H9 (cell line): ENCODE measurements around the gene ZMAT5. TPM values are rescaled to one million over a fixed set of nuclear protein-coding genes. Genes with fewer than 3 reads are reported as not detected.

ENCODE experiments used
- DNase-seq: peaks from one replicate; pipeline ENCODE4 v3.0.0-alpha.2; 2017
- H2AFZ ChIP-seq: one replicate; pipeline ENCODE4 v1.6.1; 2013; ENCODE audit warnings: mild to moderate bottlenecking, low read length, control low read depth, moderate library complexity
- H2AK5ac ChIP-seq: 2 replicates; pipeline ENCODE4 v1.6.1; 2013; ENCODE audit warnings: low read length, control low read depth, mixed read lengths; ENCODE audit not compliant: insufficient read length
- H2BK120ac ChIP-seq: one replicate; pipeline ENCODE4 v1.6.1; 2013; ENCODE audit warnings: low read depth, mild to moderate bottlenecking, low read length, control low read depth, inconsistent platforms; ENCODE audit not compliant: poor library complexity, severe bottlenecking
- H2BK12ac ChIP-seq: 2 replicates; pipeline ENCODE4 v1.6.1; 2013; ENCODE audit warnings: low read length, control low read depth, mixed read lengths, low read depth; ENCODE audit not compliant: insufficient read length
- H2BK15ac ChIP-seq: 2 replicates; pipeline ENCODE4 v1.6.1; 2013; ENCODE audit warnings: low read depth, low read length, control low read depth
- H2BK20ac ChIP-seq: one replicate; pipeline ENCODE4 v1.6.1; 2013; ENCODE audit warnings: low read depth, mild to moderate bottlenecking, low read length, control low read depth, inconsistent platforms; ENCODE audit not compliant: poor library complexity, severe bottlenecking
- H2BK5ac ChIP-seq: 2 replicates; pipeline ENCODE4 v1.6.1; 2013; ENCODE audit warnings: low read length, control low read depth, mixed read lengths; ENCODE audit not compliant: insufficient read length
- H3K14ac ChIP-seq: 2 replicates; pipeline ENCODE4 v1.6.1; 2013; ENCODE audit warnings: low read length, control low read depth; ENCODE audit not compliant: insufficient read depth
- H3K18ac ChIP-seq: 2 replicates; pipeline ENCODE4 v1.6.1; 2013; ENCODE audit warnings: low read depth, mild to moderate bottlenecking, mixed read lengths, low read length, control low read depth; ENCODE audit not compliant: insufficient read length
- H3K23ac ChIP-seq: 2 replicates; pipeline ENCODE4 v1.6.1; 2013; ENCODE audit warnings: low read length, control low read depth, mixed read lengths, low read depth; ENCODE audit not compliant: insufficient read length
- H3K23me2 ChIP-seq: 2 replicates; pipeline ENCODE4 v1.6.1; 2013; ENCODE audit warnings: low read depth, mild to moderate bottlenecking, mixed read lengths, low read length, control low read depth; ENCODE audit not compliant: insufficient read length, poor library complexity, severe bottlenecking
- H3K27ac ChIP-seq: 2 replicates; pipeline ENCODE4 v1.5.1; 2013; ENCODE audit warnings: low read length, control low read depth, mixed read lengths, low read depth; ENCODE audit not compliant: insufficient read length
- H3K27me3 ChIP-seq: 2 replicates; pipeline ENCODE4 v1.6.1; 2013; ENCODE audit warnings: low read length, control low read depth, inconsistent platforms; ENCODE audit not compliant: insufficient read depth
- H3K4ac ChIP-seq: 2 replicates; pipeline ENCODE4 v1.6.1; 2013; ENCODE audit warnings: low read depth, mild to moderate bottlenecking, control low read depth, inconsistent platforms, low read length, moderate library complexity
- H3K4me1 ChIP-seq: 2 replicates; pipeline ENCODE4 v1.6.1; 2013; ENCODE audit warnings: low read length, control low read depth, inconsistent platforms; ENCODE audit not compliant: insufficient read depth
- H3K4me2 ChIP-seq: 2 replicates; pipeline ENCODE4 v1.6.1; 2013; ENCODE audit warnings: low read length, control low read depth, mixed read lengths; ENCODE audit not compliant: insufficient read length, insufficient read depth
- H3K56ac ChIP-seq: 2 replicates; pipeline ENCODE4 v1.6.1; 2013; ENCODE audit warnings: low read depth, mild to moderate bottlenecking, mixed read lengths, low read length, control low read depth; ENCODE audit not compliant: insufficient read length
- H3K79me1 ChIP-seq: 2 replicates; pipeline ENCODE4 v1.6.1; 2013; ENCODE audit warnings: low read depth, mild to moderate bottlenecking, moderate library complexity, low read length, control low read depth, inconsistent platforms; ENCODE audit not compliant: insufficient read depth, poor library complexity, severe bottlenecking
- H3K79me2 ChIP-seq: 2 replicates; pipeline ENCODE4 v1.6.1; 2013; ENCODE audit warnings: low read length, control low read depth, inconsistent platforms; ENCODE audit not compliant: insufficient read depth
- H3K9ac ChIP-seq: 2 replicates; pipeline ENCODE4 v1.6.1; 2013; ENCODE audit warnings: low read length, control low read depth, mixed read lengths; ENCODE audit not compliant: insufficient read length; ENCODE audit errors: extremely low read depth
- H3K9me3 ChIP-seq: one replicate; pipeline ENCODE4 v1.6.1; 2013; ENCODE audit warnings: low read depth, low read length, inconsistent platforms; ENCODE audit not compliant: control insufficient read depth
- H3T11ph ChIP-seq: one replicate; pipeline ENCODE4 v1.6.1; 2013; ENCODE audit warnings: mild to moderate bottlenecking, low read length, control low read depth, inconsistent platforms
- H4K20me1 ChIP-seq: one replicate; pipeline ENCODE4 v1.6.1; 2013; ENCODE audit not compliant: control insufficient read depth, insufficient read length, insufficient read depth
- H4K5ac ChIP-seq: 2 replicates; pipeline ENCODE4 v1.6.1; 2013; ENCODE audit warnings: low read depth, mild to moderate bottlenecking, mixed read lengths, low read length, control low read depth; ENCODE audit not compliant: insufficient read length
- H4K8ac ChIP-seq: replicated peaks from 2 replicates; pipeline ENCODE4 v1.6.1; 2013; ENCODE audit warnings: low read length, control low read depth, mixed read lengths, low read depth; ENCODE audit not compliant: insufficient read length
- H4K91ac ChIP-seq: 2 replicates; pipeline ENCODE4 v1.6.1; 2013; ENCODE audit warnings: low read depth, mild to moderate bottlenecking, moderate library complexity, mixed read lengths, low read length, control low read depth; ENCODE audit not compliant: insufficient read length
- H3K27ac Mint-ChIP-seq, 3 experiments: 2 replicates in 2 of 3; 3 replicates in 1 of 3; pipeline ENCODE4 v1.8.0; 2020 to 2021; ENCODE audit warnings: mixed read lengths in 3 of 3, mild to moderate bottlenecking in 1 of 3, moderate library complexity in 1 of 3
- H3K27me3 Mint-ChIP-seq: 2 replicates; pipeline ENCODE4 v1.8.0; 2021; ENCODE audit warnings: low read depth, mild to moderate bottlenecking, moderate library complexity, mixed read lengths
- H3K36me3 Mint-ChIP-seq, 3 experiments: 2 replicates in 2 of 3; 3 replicates in 1 of 3; pipeline ENCODE4 v1.8.0; 2020 to 2021; ENCODE audit warnings: low read depth in 3 of 3, mixed read lengths in 3 of 3; ENCODE audit not compliant: insufficient read depth in 1 of 3
- H3K4me1 Mint-ChIP-seq, 2 experiments: 2 replicates each; pipeline ENCODE4 v1.8.0; 2020; ENCODE audit warnings: mixed read lengths in 2 of 2
- H3K4me3 Mint-ChIP-seq, 2 experiments: 2 replicates in 1 of 2; 3 replicates in 1 of 2; pipeline ENCODE4 v1.8.0; 2020 to 2021; ENCODE audit warnings: mild to moderate bottlenecking in 2 of 2, mixed read lengths in 2 of 2, moderate library complexity in 1 of 2
- H3K9me3 Mint-ChIP-seq, 2 experiments: 2 replicates in 1 of 2; 3 replicates in 1 of 2; pipeline ENCODE4 v1.8.0; 2020; ENCODE audit warnings: mild to moderate bottlenecking in 2 of 2, mixed read lengths in 2 of 2, moderate library complexity in 1 of 2
- CTCF ChIP-seq: fragments of 200-600 bp; sonication (generic); conservative IDR thresholded peaks from 3 replicates; pipeline ENCODE4 v1.8.0; 2021; ENCODE audit warnings: antibody characterized with exemption, mild to moderate bottlenecking
- WGBS: extraction: QIAGEN DNeasy Blood & Tissue Kit; methylation state at CpG from one replicate; pipeline ENCODE4 v1.1.7; 2013; ENCODE audit warnings: missing lambda C conversion rate, low lambda C conversion rate, mixed read lengths; ENCODE audit not compliant: insufficient read length; ENCODE audit errors: extremely low coverage; 5-methylcytosine and 5-hydroxymethylcytosine counted together
- total RNA-seq: library from RNA; stranded (reverse); gene quantifications from 2 replicates; pipeline ENCODE4 v1.2.1, GENCODE V29; 2021

ZMAT5 gene
- total RNA-seq, 1 experiment from 2014 or later: 13.9 TPM

- DNase-seq: no peak
- no peak for TF ChIP-seq CTCF
- no peaks in the 10 kb centered on the region for H3K79me1 ChIP-seq
- no peaks in the 10 kb centered on the region for H4K20me1 ChIP-seq
- H3K9ac ChIP-seq: no peak overlapping the region
- H2BK5ac ChIP-seq: no peak overlapping the region
- H3K27ac Mint-ChIP-seq: no peak overlapping the region
- H3K14ac ChIP-seq: no peak overlapping the region
- H3K4ac ChIP-seq: no peak overlapping the region
- no peak overlapping the region for H4K8ac ChIP-seq
- no peak overlapping the region for H2AFZ ChIP-seq
- H3K9me3 ChIP-seq: no peaks in the 10 kb centered on the region
- no peak overlapping the region for H3K23ac ChIP-seq
- H3K18ac ChIP-seq: no peak overlapping the region
- no peak overlapping the region for H4K5ac ChIP-seq
- H3T11ph ChIP-seq: no peak overlapping the region
- no peak overlapping the region for H2BK15ac ChIP-seq
- no peak overlapping the region for H3K27ac ChIP-seq
- no peaks in the 10 kb centered on the region for H3K36me3 Mint-ChIP-seq
- WGBS: no CpG with 5 or more reads among the region's 7 CpGs
- H4K91ac ChIP-seq: no peak overlapping the region
- peaks cover 9% of the 10 kb centered on the region for H3K23me2 ChIP-seq
- H3K27me3 Mint-ChIP-seq: peaks cover 94% of the 10 kb centered on the region
- H3K4me1 Mint-ChIP-seq: peaks cover 35 to 55% of the 10 kb centered on the region in 2 experiments
- no peak overlapping the region for H3K56ac ChIP-seq
- H3K4me1 ChIP-seq: peaks cover 6% of the 10 kb centered on the region; the same call in 1 of the 2 replicates
- H2AK5ac ChIP-seq: no peak overlapping the region
- H3K9me3 Mint-ChIP-seq: no peaks in the 10 kb centered on the region
- H3K4me3 Mint-ChIP-seq: no peak overlapping the region
- no peak overlapping the region for H2BK20ac ChIP-seq
- H2BK120ac ChIP-seq: no peak overlapping the region
- H3K27me3 ChIP-seq: no peaks in the 10 kb centered on the region; the same call in 1 of the 2 replicates
- no peak overlapping the region for H3K4me2 ChIP-seq
- H2BK12ac ChIP-seq: no peak overlapping the region
- no peaks in the 10 kb centered on the region for H3K79me2 ChIP-seq
Observed at GRCh38 chr22:29705651-29706050, 61.2 kb downstream of the ZMAT5 start.
